Sigmoid colon (tissue), 3 donors: ENCODE measurements around the gene PARP8.

Experiments
- CTCF ChIP-seq, 4 experiments: fragments of 450-650 bp in 3 of 4; fragments of 200-600 bp in 1 of 4; IDR thresholded peaks; one replicate each; pipeline ENCODE4 v1.5.1; 2016 to 2019; ENCODE audit warnings: antibody characterized with exemption in 4 of 4, mild to moderate bottlenecking in 3 of 4, moderate library complexity in 2 of 4
- POLR2A ChIP-seq, 2 donors: fragments of 450-650 bp; IDR thresholded peaks; one replicate each; pipeline ENCODE4 v1.6.1; 2016; ENCODE audit warnings: antibody characterized with exemption in 2 of 2, mild to moderate bottlenecking in 2 of 2, moderate library complexity in 2 of 2

- no peak for TF ChIP-seq POLR2A (IDR thresholded peaks at IDR 0.05)
- TF ChIP-seq CTCF (IDR thresholded peaks at IDR 0.05), result no peak
Observed at GRCh38 chr5:50853151-50853550, 186.7 kb downstream of the PARP8 start.
